ENCODE results near the gene CELSR2.

DNA sequence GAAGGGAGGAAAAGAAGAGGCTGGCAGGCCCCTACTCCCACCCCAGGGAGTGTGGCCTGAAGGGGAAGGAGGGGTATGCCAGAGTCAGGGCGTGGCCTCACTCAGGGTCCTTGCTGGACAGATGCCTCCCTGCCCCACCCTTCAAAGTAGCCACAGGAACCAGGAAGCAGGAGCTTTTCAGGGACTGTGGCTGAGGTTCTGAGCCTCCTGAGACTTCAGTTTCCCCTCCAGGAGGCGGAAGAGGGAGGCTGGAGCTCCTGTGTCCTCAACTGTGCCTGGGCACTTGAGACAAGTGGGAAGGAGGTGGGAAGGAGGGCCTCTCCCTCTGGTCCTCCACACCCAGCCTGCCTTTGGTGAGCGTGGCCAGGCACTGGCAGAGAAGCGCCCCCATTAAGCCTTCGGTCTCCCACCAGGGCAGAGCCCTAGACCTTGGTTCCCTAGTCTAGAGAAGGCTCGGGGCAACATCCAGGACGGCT lies 5.3 kb downstream of the CELSR2 start:
- TF ChIP-seq, protein P1, sequence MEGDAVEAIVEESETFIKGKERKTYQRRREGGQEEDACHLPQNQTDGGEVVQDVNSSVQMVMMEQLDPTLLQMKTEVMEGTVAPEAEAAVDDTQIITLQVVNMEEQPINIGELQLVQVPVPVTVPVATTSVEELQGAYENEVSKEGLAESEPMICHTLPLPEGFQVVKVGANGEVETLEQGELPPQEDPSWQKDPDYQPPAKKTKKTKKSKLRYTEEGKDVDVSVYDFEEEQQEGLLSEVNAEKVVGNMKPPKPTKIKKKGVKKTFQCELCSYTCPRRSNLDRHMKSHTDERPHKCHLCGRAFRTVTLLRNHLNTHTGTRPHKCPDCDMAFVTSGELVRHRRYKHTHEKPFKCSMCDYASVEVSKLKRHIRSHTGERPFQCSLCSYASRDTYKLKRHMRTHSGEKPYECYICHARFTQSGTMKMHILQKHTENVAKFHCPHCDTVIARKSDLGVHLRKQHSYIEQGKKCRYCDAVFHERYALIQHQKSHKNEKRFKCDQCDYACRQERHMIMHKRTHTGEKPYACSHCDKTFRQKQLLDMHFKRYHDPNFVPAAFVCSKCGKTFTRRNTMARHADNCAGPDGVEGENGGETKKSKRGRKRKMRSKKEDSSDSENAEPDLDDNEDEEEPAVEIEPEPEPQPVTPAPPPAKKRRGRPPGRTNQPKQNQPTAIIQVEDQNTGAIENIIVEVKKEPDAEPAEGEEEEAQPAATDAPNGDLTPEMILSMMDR (IDR thresholded peaks at IDR 0.05): no peak
- TF ChIP-seq POLR2A (IDR thresholded peaks at IDR 0.05): no peak

Data from esophagus squamous epithelium (tissue), 4 donors.